Measurements from ENCODE around the gene TTF2. TPM values are rescaled to one million over a fixed set of nuclear protein-coding genes. Genes with fewer than 3 reads are reported as not detected.

The TTF2 gene
- total RNA-seq, 1 donor from 2014 or later = 53.0 TPM

DNA sequence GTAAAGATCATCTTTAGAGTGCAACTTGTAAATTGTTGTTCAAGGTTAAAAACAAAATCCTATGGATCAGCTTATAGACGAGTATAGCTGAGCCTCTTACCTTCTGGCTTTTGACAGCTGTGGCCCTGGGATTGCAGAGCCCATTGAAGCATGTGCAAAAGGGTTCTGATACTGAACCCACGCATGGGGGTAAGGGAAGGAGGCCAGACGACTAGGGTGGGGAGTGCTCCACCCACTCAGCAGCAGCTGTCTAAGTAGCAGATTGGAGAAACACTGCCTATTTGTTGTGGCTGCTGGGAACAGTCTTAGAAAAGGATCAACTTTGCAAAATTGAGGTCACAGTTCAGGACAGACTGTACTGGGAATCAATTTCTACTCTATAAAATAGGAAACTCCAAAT, 42.5 kb upstream of the TTF2 start:
- DNase-seq (ENCODE audit: low read depth) = no peak
- TF ChIP-seq, protein P1, sequence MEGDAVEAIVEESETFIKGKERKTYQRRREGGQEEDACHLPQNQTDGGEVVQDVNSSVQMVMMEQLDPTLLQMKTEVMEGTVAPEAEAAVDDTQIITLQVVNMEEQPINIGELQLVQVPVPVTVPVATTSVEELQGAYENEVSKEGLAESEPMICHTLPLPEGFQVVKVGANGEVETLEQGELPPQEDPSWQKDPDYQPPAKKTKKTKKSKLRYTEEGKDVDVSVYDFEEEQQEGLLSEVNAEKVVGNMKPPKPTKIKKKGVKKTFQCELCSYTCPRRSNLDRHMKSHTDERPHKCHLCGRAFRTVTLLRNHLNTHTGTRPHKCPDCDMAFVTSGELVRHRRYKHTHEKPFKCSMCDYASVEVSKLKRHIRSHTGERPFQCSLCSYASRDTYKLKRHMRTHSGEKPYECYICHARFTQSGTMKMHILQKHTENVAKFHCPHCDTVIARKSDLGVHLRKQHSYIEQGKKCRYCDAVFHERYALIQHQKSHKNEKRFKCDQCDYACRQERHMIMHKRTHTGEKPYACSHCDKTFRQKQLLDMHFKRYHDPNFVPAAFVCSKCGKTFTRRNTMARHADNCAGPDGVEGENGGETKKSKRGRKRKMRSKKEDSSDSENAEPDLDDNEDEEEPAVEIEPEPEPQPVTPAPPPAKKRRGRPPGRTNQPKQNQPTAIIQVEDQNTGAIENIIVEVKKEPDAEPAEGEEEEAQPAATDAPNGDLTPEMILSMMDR (conservative IDR thresholded peaks at IDR 0.05; ENCODE audit: low read depth, low read length) = no peak
- no peak overlapping the region for H3K4me3 ChIP-seq (ENCODE audit: low read depth, low read length)

DNA sequence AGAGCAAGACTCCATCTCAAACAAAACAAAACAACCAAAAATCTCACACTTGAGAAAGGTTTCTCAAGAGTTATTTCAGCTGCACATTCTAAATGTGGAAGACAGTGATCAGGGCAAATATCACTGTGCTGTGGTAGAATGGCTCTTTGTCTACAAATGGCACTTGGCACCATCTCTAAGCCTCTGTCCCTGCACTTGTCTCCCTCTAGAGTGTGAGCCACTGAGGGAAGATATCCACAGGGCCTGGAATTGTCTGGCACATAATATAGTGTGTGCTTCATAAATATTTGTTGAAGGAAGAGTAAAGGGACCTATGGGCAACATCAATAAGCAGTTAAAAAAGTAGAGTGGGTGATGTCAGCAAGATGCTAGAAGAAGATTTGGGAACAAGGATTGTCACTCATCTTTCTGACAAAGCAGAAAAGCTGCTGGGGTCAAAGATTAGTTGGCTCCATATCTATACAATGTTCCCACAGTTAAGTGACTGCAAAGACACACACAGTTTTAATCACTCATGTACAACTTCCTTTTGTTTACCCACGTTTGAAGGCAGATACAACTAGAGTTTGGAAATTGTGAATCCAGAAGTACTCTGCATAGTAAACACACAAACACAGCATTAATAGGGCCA, 39.5 kb upstream of the TTF2 start:
- no peak for DNase-seq (ENCODE audit: low read depth)
- TF ChIP-seq, protein P1 (conservative IDR thresholded peaks at IDR 0.05; ENCODE audit: low read depth, low read length) = no peak
- H3K4me3 ChIP-seq (ENCODE audit: low read depth, low read length) = no peak overlapping the region

DNA sequence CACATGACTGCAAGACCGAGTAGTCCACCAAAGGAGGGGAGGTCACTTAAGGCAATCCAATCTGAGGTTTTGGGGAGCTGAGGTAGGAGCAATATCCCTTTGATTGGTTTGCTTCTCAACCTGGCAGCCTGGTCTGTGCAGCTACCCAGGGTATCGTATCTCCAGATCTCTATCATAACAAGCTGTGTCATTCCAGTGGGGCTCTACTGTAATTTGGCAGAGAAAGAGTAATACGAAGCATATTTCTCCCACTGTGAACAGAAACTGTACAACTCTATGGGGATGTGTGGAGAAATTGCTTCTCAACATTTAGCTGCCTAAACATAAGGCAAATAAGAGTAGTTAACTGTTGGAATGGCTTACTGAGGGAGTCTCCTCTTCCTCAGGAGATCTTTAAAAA, 38.0 kb upstream of the TTF2 start:
- TF ChIP-seq, protein P1 (conservative IDR thresholded peaks at IDR 0.05; ENCODE audit: low read depth, low read length) = no peak

DNA sequence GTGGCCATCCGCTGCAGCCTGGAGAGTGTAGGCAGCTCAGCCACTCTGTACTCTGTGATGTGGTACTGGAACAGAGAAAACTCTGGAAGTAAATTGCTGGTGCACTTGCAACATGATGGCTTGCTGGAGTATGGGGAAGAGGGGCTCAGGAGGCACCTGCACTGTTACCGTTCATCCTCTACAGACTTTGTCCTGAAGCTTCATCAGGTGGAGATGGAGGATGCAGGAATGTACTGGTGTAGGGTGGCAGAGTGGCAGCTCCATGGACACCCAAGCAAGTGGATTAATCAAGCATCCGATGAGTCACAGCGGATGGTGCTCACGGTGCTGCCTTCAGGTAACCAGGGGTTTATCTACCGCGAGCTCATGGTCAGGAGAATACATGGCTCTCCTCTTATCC, 34.6 kb upstream of the TTF2 start:
- H3K4me3 ChIP-seq (ENCODE audit: low read depth, low read length) = no peak overlapping the region
- no peak for DNase-seq (ENCODE audit: low read depth)
- TF ChIP-seq, protein P1 (conservative IDR thresholded peaks at IDR 0.05; ENCODE audit: low read depth, low read length) = no peak

More for the DNA sequence above, 38.0 kb upstream of the TTF2 start:
- no peak for DNase-seq (ENCODE audit: low read depth)
- H3K4me3 ChIP-seq (ENCODE audit: low read depth, low read length) = no peak overlapping the region

DNA sequence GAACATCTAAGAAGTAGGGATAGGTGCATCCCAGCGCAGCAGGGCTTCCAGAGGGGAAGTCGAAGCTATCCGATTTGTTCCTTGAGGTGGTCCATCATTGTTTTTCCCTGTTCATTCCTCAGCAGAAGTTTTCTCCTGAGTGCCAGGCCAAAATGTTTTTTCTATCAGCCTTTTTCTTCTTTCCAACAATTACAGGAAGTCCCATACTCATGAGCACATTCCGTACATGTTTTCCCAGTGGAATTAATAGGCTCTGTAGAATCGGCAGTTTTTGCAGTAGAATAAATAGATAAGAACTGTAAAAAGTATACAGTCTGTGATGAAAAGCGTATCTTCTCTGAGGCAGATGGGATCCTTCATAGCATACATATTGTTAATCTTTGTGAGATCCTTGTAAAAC, 33.8 kb upstream of the TTF2 start:
- TF ChIP-seq, protein P1 (conservative IDR thresholded peaks at IDR 0.05; ENCODE audit: low read depth, low read length) = no peak
- DNase-seq (ENCODE audit: low read depth) = no peak
- H3K4me3 ChIP-seq (ENCODE audit: low read depth, low read length) = no peak overlapping the region

DNA sequence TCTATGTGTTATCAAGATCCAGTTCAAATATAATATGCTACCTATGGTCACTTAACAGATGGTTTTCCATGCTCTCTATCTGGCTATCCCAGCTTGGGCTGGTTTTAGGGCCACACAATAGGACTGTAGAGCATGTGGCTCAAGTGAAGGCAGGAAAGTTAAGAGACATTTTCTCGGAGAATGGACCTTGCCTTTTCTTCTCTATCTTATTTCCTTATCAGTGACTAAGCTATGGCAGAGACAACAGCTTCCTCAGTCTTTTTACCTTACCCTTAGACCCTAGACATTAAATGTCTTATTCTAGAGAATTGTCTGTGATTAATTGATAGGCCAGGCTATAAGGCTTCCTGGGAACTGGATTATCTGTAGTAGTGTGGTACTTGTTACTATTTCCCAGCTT, 30.4 kb upstream of the TTF2 start:
- TF ChIP-seq, protein P1 (conservative IDR thresholded peaks at IDR 0.05; ENCODE audit: low read depth, low read length) = no peak
- DNase-seq (ENCODE audit: low read depth) = no peak
- no peak overlapping the region for H3K4me3 ChIP-seq (ENCODE audit: low read depth, low read length)

DNA sequence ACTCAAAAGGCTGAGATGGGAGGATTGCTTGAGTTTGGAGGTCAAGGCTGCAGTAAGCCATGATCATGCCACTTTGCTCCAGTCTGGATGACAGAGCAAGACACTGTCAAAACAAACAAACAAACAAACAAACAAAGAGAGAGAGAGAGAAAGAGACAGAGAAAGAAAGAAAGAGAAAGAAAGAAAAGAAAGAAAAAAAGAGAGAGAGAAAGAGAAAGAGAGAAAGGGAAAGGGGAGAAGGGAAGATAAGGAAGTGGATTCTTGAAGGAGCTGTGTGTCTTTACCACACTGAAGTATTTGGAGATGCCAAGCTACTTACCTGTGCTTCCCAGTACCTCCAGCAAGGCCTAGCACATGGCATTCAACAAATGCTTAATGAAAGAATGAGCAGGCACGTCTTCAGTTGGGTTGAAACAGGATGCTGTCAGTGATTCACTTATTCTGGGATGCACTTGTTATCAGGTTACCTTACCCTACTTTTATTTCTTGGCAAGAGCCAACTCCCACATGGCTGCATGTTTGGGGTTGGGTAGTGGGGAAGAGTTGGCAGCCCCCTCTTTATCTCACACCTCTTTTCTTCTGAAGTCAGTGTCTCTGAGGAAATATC, 29.8 kb upstream of the TTF2 start:
- TF ChIP-seq, protein P1 (conservative IDR thresholded peaks at IDR 0.05; ENCODE audit: low read depth, low read length) = no peak
- DNase-seq (ENCODE audit: low read depth) = no peak
- no peak overlapping the region for H3K4me3 ChIP-seq (ENCODE audit: low read depth, low read length)
